HCT116 (cell line): ENCODE measurements around the gene ZNF628.

Source experiments
- CEBPB ChIP-seq: IDR thresholded peaks from 2 replicates; pipeline ENCODE4 v1.6.1; 2012; ENCODE audit warnings: low read depth
- CTCF ChIP-seq, 3 experiments: fragments of 200-600 bp in 1 of 3; sonication (generic) in 1 of 3; IDR thresholded peaks in 2 of 3; conservative IDR thresholded peaks in 1 of 3; 2 replicates each; pipeline ENCODE4 v1.5.1; 2012 to 2017; ENCODE audit warnings: low read depth in 2 of 3, low read length in 2 of 3, antibody characterized with exemption in 1 of 3, borderline replicate concordance in 1 of 3, control low read depth in 1 of 3, mild to moderate bottlenecking in 1 of 3, mixed read lengths in 1 of 3, mixed run types in 1 of 3, moderate library complexity in 1 of 3; ENCODE audit not compliant: insufficient read depth in 1 of 3
- EGR1 ChIP-seq: IDR thresholded peaks from 2 replicates; pipeline ENCODE4 v1.6.1; 2012; ENCODE audit warnings: low read depth
- EZH2 ChIP-seq: fragments of 200-600 bp; sonication (generic); IDR thresholded peaks from 2 replicates; pipeline ENCODE4 v1.6.1; 2017; ENCODE audit warnings: antibody characterized with exemption, mixed run types
- FOSL1 ChIP-seq: IDR thresholded peaks from 2 replicates; pipeline ENCODE4 v1.6.1; 2012; ENCODE audit warnings: low read depth
- JUND ChIP-seq: IDR thresholded peaks from 2 replicates; pipeline ENCODE4 v1.6.1; 2012
- MAX ChIP-seq: IDR thresholded peaks from 2 replicates; pipeline ENCODE4 v1.6.1; 2012
- POLR2A ChIP-seq: IDR thresholded peaks from 2 replicates; pipeline ENCODE4 v1.7.0; 2011; ENCODE audit warnings: borderline replicate concordance; ENCODE audit not compliant: insufficient read depth, insufficient read length; ENCODE audit errors: extremely low read depth
- POLR2AphosphoS5 ChIP-seq: IDR thresholded peaks from 2 replicates; pipeline ENCODE4 v1.6.1; 2011; ENCODE audit warnings: mild to moderate bottlenecking, low read depth, low read length, moderate library complexity
- RAD21 ChIP-seq: IDR thresholded peaks from 2 replicates; pipeline ENCODE4 v1.6.1; 2012; ENCODE audit warnings: low read depth, mild to moderate bottlenecking
- REST ChIP-seq: IDR thresholded peaks from 2 replicates; pipeline ENCODE4 v1.6.1; 2012; ENCODE audit warnings: low read depth
- TCF7L2 ChIP-seq: IDR thresholded peaks from 2 replicates; pipeline ENCODE4 v1.7.0; 2011; ENCODE audit warnings: borderline replicate concordance, inconsistent platforms; ENCODE audit not compliant: insufficient read depth, insufficient read length; ENCODE audit errors: extremely low read depth
- ZBTB33 ChIP-seq: IDR thresholded peaks from 2 replicates; pipeline ENCODE4 v1.6.1; 2011; ENCODE audit warnings: mild to moderate bottlenecking, low read length, moderate library complexity; ENCODE audit not compliant: insufficient replicate concordance; ENCODE audit errors: extremely low read depth

- no peak for TF ChIP-seq REST
- peak; percentile 80 to 92 (median 89) for TF ChIP-seq CTCF (IDR thresholded peaks at IDR 0.05 in 2 of 3, conservative IDR thresholded peaks at IDR 0.05 in 1 of 3; ENCODE audit: borderline replicate concordance in 1 of 3, insufficient read depth in 1 of 3, low read depth in 2 of 3, low read length in 2 of 3)
- TF ChIP-seq JUND = no peak
- TF ChIP-seq EGR1 = no peak
- no peak for TF ChIP-seq POLR2A
- no peak for TF ChIP-seq TCF7L2
- peak; percentile 94 for TF ChIP-seq RAD21
- TF ChIP-seq MAX = peak; percentile 100
- TF ChIP-seq CEBPB = no peak
- TF ChIP-seq POLR2AphosphoS5 = no peak
- TF ChIP-seq EZH2 = no peak
- TF ChIP-seq ZBTB33 = no peak
- no peak for TF ChIP-seq FOSL1
These were observed 27.3 kb downstream of the ZNF628 start for GRCh38 chr19:55503502-55504251.
